SK-N-SH (cell line): ENCODE data around the gene KIR2DL1. TPM values are rescaled to one million over a fixed set of nuclear protein-coding genes. Genes with fewer than 3 reads are reported as not detected.
"Not testable (repeated sequence)": the region's sequence is repeated elsewhere in the genome, so short reads cannot be mapped to it uniquely, and the experiment has no call there.

ENCODE experiments used
- CTCF ChIA-PET: fragments of 300-600, 350-600 bp; formaldehyde crosslinking; extraction: SDS; loops from one replicate; lab custom pipeline; 2021; lab: Yijun Ruan, JAX
- POLR2A ChIA-PET: fragments of 350-600 bp; sonication (Branson Sonifier 250); formaldehyde crosslinking; extraction: SDS; loops from one replicate; lab custom pipeline; 2020; ENCODE audit warnings: antibody characterized with exemption, inconsistent platforms; lab: Yijun Ruan, JAX
- DNase-seq: peaks from one replicate; pipeline ENCODE4 v3.0.0; 2012
- H2AFZ ChIP-seq: fragments of 200-600 bp; sonication (generic); 2 replicates; pipeline ENCODE4 v1.8.1; 2016; ENCODE audit warnings: antibody characterized with exemption, mild to moderate bottlenecking, low read depth
- H3F3A ChIP-seq: fragments of 200-600 bp; sonication (generic); replicated peaks from 2 replicates; pipeline ENCODE3; 2016; ENCODE audit warnings: antibody characterized with exemption, mild to moderate bottlenecking; ENCODE audit not compliant: insufficient read depth
- H3K27ac ChIP-seq, 2 experiments: fragments of 200-500 bp in 1 of 2; fragments of 200-600 bp in 1 of 2; sonication (Bioruptor generic) in 1 of 2; sonication (generic), shearing (Covaris generic) in 1 of 2; 2 replicates each; pipeline versions ENCODE4 v1.5.1 to v1.6.1; 2014 to 2016; ENCODE audit warnings: low read depth in 2 of 2, inconsistent platforms in 1 of 2, low read length in 1 of 2, mild to moderate bottlenecking in 1 of 2, mixed read lengths in 1 of 2
- H3K27me3 ChIP-seq: fragments of 200-600 bp; sonication (generic), shearing (Covaris generic); 2 replicates; pipeline ENCODE4 v1.6.1; 2016; ENCODE audit warnings: mixed run types; ENCODE audit not compliant: insufficient read depth
- H3K36me3 ChIP-seq, 2 experiments: fragments of 200-500 bp in 1 of 2; fragments of 200-600 bp in 1 of 2; sonication (Bioruptor generic) in 1 of 2; sonication (generic) in 1 of 2; replicated peaks in 1 of 2; 2 replicates each; pipeline versions ENCODE3 to v1.5.1; 2014 to 2016; ENCODE audit warnings: low read length in 1 of 2, mild to moderate bottlenecking in 1 of 2; ENCODE audit not compliant: insufficient read depth in 2 of 2, control insufficient read depth in 1 of 2
- H3K4me1 ChIP-seq, 2 experiments: fragments of 200-500 bp in 1 of 2; fragments of 200-600 bp in 1 of 2; sonication (Bioruptor generic) in 1 of 2; sonication (generic), shearing (Covaris generic) in 1 of 2; 2 replicates each; pipeline versions ENCODE4 v1.5.1 to v1.6.1; 2014 to 2016; ENCODE audit warnings: low read depth in 1 of 2, low read length in 1 of 2, mixed run types in 1 of 2; ENCODE audit not compliant: insufficient read depth in 2 of 2, control insufficient read depth in 1 of 2
- H3K4me2 ChIP-seq: fragments of 200-600 bp; sonication (generic), shearing (Covaris generic); 2 replicates; pipeline ENCODE4 v1.6.1; 2017; ENCODE audit warnings: mixed run types
- H3K4me3 ChIP-seq, 2 experiments: fragments of 200-500 bp in 1 of 2; fragments of 200-600 bp in 1 of 2; sonication (Bioruptor generic) in 1 of 2; sonication (generic), shearing (Covaris generic) in 1 of 2; 2 replicates each; pipeline versions ENCODE4 v1.5.1 to v1.8.1; 2014 to 2016; ENCODE audit warnings: low read depth in 2 of 2, inconsistent platforms in 1 of 2, low read length in 1 of 2, mild to moderate bottlenecking in 1 of 2, mixed read lengths in 1 of 2, moderate library complexity in 1 of 2
- H3K79me2 ChIP-seq: fragments of 200-600 bp; sonication (generic); 2 replicates; pipeline ENCODE4 v1.8.1; 2017; ENCODE audit warnings: mild to moderate bottlenecking; ENCODE audit not compliant: insufficient read depth
- H3K9ac ChIP-seq: fragments of 200-600 bp; sonication (generic); 2 replicates; pipeline ENCODE4 v1.6.1; 2017; ENCODE audit warnings: mixed run types
- H3K9me2 ChIP-seq: fragments of 200-600 bp; sonication (generic); 2 replicates; pipeline ENCODE4 v1.6.1; 2017; ENCODE audit warnings: mixed run types
- H3K9me3 ChIP-seq: fragments of 200-600 bp; sonication (generic); 2 replicates; pipeline ENCODE4 v1.6.1; 2017; ENCODE audit warnings: mixed run types, mild to moderate bottlenecking, moderate library complexity
- H4K20me1 ChIP-seq: fragments of 200-600 bp; sonication (generic); 2 replicates; pipeline ENCODE4 v1.6.1; 2017; ENCODE audit warnings: mild to moderate bottlenecking, mixed run types; ENCODE audit not compliant: insufficient read depth
- CHD2 ChIP-seq: fragments of 150-350 bp; IDR thresholded peaks from 2 replicates; pipeline ENCODE4 v1.6.1; 2018; ENCODE audit warnings: low read length; ENCODE audit not compliant: partially characterized antibody
- CTCF ChIP-seq: fragments of 200-600 bp; sonication (generic); IDR thresholded peaks from 2 replicates; pipeline ENCODE4 v1.6.1; 2017; ENCODE audit warnings: antibody characterized with exemption, mild to moderate bottlenecking, moderate library complexity
- ELF1 ChIP-seq: IDR thresholded peaks from 2 replicates; pipeline ENCODE4 v1.4.0; 2012
- EZH2phosphoT487 ChIP-seq: fragments of 200-600 bp; sonication (generic); IDR thresholded peaks from 2 replicates; pipeline ENCODE4 v1.6.1; 2017; ENCODE audit warnings: low read depth, mixed run types, mild to moderate bottlenecking, antibody characterized with exemption, moderate library complexity, borderline replicate concordance
- FOSL2 ChIP-seq: IDR thresholded peaks from 2 replicates; pipeline ENCODE4 v1.4.0; 2012; ENCODE audit warnings: low read depth, mild to moderate bottlenecking, moderate library complexity, borderline replicate concordance
- FOXJ3 ChIP-seq: sonication (generic); formaldehyde crosslinking; IDR thresholded peaks from 2 replicates; pipeline ENCODE4 v1.5.1; 2020; ENCODE audit warnings: mild to moderate bottlenecking, missing genetic modification reagents
- FOXM1 ChIP-seq: IDR thresholded peaks from 2 replicates; pipeline ENCODE4 v1.4.0; 2012; ENCODE audit warnings: low read depth, mild to moderate bottlenecking
- GABPA ChIP-seq: IDR thresholded peaks from 2 replicates; pipeline ENCODE4 v1.4.0; 2012; ENCODE audit warnings: low read depth, mild to moderate bottlenecking
- GATA2 ChIP-seq: sonication (generic); formaldehyde crosslinking; IDR thresholded peaks from 2 replicates; pipeline ENCODE4 v1.5.0; 2020; ENCODE audit warnings: mild to moderate bottlenecking, missing genetic modification reagents
- MXI1 ChIP-seq: IDR thresholded peaks from 2 replicates; pipeline ENCODE4 v1.6.1; 2012; ENCODE audit warnings: mild to moderate bottlenecking, low read depth, low read length, improper control_type of control experiment
- NRF1 ChIP-seq: IDR thresholded peaks from 2 replicates; pipeline ENCODE4 v1.6.1; 2012; ENCODE audit warnings: low read depth, mild to moderate bottlenecking, low read length
- PBX3 ChIP-seq: IDR thresholded peaks from 2 replicates; pipeline ENCODE4; 2012
- RAD21 ChIP-seq: IDR thresholded peaks from 2 replicates; pipeline ENCODE4 v1.6.1; 2012; ENCODE audit warnings: mild to moderate bottlenecking, low read length
- RCOR1 ChIP-seq: fragments of 150-350 bp; IDR thresholded peaks from 2 replicates; pipeline ENCODE4 v1.6.1; 2017; ENCODE audit warnings: antibody characterized with exemption, low read length
- REST ChIP-seq: IDR thresholded peaks from 2 replicates; pipeline ENCODE4 v1.6.1; 2012; ENCODE audit warnings: mild to moderate bottlenecking, low read depth, low read length, moderate library complexity
- RXRA ChIP-seq: IDR thresholded peaks from 2 replicates; pipeline ENCODE4 v1.4.0; 2012; ENCODE audit warnings: low read depth, mild to moderate bottlenecking, borderline replicate concordance
- SIN3A ChIP-seq: IDR thresholded peaks from 2 replicates; pipeline ENCODE4 v1.6.1; 2012; ENCODE audit warnings: low read depth, mild to moderate bottlenecking, low read length, moderate library complexity, borderline replicate concordance
- TCF12 ChIP-seq: IDR thresholded peaks from 2 replicates; pipeline ENCODE4 v1.4.0; 2012
- USF1 ChIP-seq: IDR thresholded peaks from 2 replicates; pipeline ENCODE4 v1.4.0; 2012; ENCODE audit warnings: low read depth, borderline replicate concordance
- YY1 ChIP-seq: IDR thresholded peaks from 2 replicates; pipeline ENCODE4 v1.4.0; 2012; ENCODE audit warnings: low read depth, mild to moderate bottlenecking
- WGBS: methylation state at CpG from one replicate; pipeline ENCODE4 v1.1.6; 2017; ENCODE audit warnings: low lambda C conversion rate; 5-methylcytosine and 5-hydroxymethylcytosine counted together
- polyA plus RNA-seq, 3 experiments: library from polyadenylated mRNA; depleted of rRNA; stranded (reverse); fragments of >200 nt; gene quantifications; 2 replicates each; pipeline ENCODE4 v1.2.3, GENCODE V29; 2012

Gene KIR2DL1
- not detected in 2 replicates for polyA plus RNA-seq (2012; rRNA removed)
- polyA plus RNA-seq (2012; cell fraction: cytosol; rRNA removed), result not detected in 2 replicates
- not detected in 2 replicates for polyA plus RNA-seq (2012; cell fraction: nucleus; rRNA removed)

GRCh38 chr19:54769646-54770045 is at the start of gene KIR2DL1:
TSS of gene KIR2DL1 (plus strand) at chr19:54769793. CDS start at chr19:54769851, 58 bp downstream.
- H3K9me3 ChIP-seq, H3K36me3 ChIP-seq, H3F3A ChIP-seq, H2AFZ ChIP-seq, H3K4me2 ChIP-seq, DNase-seq, H3K9ac ChIP-seq, H3K79me2 ChIP-seq, H3K4me3 ChIP-seq, H3K27me3 ChIP-seq, H3K9me2 ChIP-seq, POLR2A ChIA-PET, H4K20me1 ChIP-seq, H3K27ac ChIP-seq, CTCF ChIA-PET, H3K4me1 ChIP-seq: not testable (repeated sequence)
- 48% methylated on average over 14 of the region's 15 CpGs for WGBS

- Histone ChIP-seq H3K4me3 (no peak within 1 kb of the TSS), H3K27me3 (no peaks in the 10 kb centered on the region), H3K9me2 (0 out of 2 replicates have a peak, but pooled peaks cover 3% of the 10 kb centered on the region), H3K4me1 (no peaks in the 10 kb centered on the region), H3K9ac (no peak within 1 kb of the TSS), H3K36me3 (no peaks in the 10 kb centered on the region), H3K4me2 (no peak within 1 kb of the TSS), H3K79me2 (no peaks in the 10 kb centered on the region), H3K9me3 (no peaks in the 10 kb centered on the region), H2AFZ (no peak within 1 kb of the TSS), H3K27ac (no peak within 1 kb of the TSS), H3F3A (no peaks in the 10 kb centered on the region), H4K20me1 (no peaks in the 10 kb centered on the region)
- DNase-seq, result no peak
- WGBS, result 35% methylated on average over 9 of the region's 9 CpGs
- ChIA-PET POLR2A (no interaction called here), CTCF (no interaction called here)
- TF ChIP-seq GATA2 (CRISPR knock-in tag), result no peak
- TF ChIP-seq CTCF, result no peak
- TF ChIP-seq FOXM1, result no peak
- TF ChIP-seq CHD2, result no peak
- no peak for TF ChIP-seq USF1
- no peak for TF ChIP-seq RAD21
- TF ChIP-seq RCOR1, result no peak
- TF ChIP-seq TCF12, result no peak
- no peak for TF ChIP-seq ELF1
- no peak for TF ChIP-seq YY1
- TF ChIP-seq RXRA, result no peak
- TF ChIP-seq FOXJ3, result no peak
- no peak for TF ChIP-seq EZH2phosphoT487
- no peak for TF ChIP-seq PBX3
- TF ChIP-seq SIN3A, result no peak
- TF ChIP-seq MXI1, result no peak
- no peak for TF ChIP-seq GABPA
- TF ChIP-seq REST, result no peak
- TF ChIP-seq FOSL2, result no peak
- no peak for TF ChIP-seq NRF1
Measured at GRCh38 chr19:54724142-54724541, 45.5 kb upstream of the KIR2DL1 start, which contains the start of gene KIR3DL3. TSS of gene KIR3DL3 (plus strand) at chr19:54724442. CDS start at chr19:54724497, 55 bp downstream.
